NCI-H526 treated with DMSO at 0.1 percent for 48 hours (cell line): ENCODE measurements around the gene PAQR8.
"Not testable (repeated sequence)": the region's sequence is repeated elsewhere in the genome, so short reads cannot be mapped to it uniquely, and the experiment has no call there.

Experiments
- DNase-seq: peaks from one replicate; lab custom pipeline; 2025; lab: John Stamatoyannopoulos, UW

The PAQR8 gene

DNA sequence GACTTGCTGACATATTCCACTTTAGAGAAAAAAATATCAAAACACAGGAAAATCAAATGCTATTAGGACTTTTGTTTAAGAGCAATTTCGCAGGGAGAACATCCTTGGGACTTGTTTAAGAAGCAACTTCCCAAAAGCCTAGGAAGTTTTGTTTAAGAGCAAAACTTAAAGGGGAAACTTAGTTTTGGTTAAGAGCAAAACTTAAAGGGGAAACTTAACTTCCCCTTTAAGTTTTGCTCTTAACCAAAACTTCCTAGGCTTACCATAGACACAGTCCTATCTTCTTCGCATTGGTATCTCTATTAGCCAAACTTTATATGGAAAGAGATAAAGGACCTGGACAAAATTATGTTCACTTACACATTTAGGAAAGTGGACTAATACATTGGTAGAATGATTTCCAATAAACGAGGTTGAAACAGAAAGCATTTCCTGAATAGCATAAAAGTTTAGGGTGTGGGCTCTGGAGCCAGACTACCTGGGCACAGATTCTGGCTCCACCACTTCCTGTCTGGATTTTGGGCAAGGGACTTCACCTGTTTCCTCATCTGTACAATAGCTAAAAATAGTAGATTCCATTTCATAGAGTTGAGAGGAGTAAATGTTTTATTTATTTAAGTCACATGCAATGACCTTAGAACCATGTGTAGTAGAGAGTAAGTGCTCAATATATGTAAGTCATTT is 15.7 kb downstream of the PAQR8 start:
- DNase-seq = no peak

DNA sequence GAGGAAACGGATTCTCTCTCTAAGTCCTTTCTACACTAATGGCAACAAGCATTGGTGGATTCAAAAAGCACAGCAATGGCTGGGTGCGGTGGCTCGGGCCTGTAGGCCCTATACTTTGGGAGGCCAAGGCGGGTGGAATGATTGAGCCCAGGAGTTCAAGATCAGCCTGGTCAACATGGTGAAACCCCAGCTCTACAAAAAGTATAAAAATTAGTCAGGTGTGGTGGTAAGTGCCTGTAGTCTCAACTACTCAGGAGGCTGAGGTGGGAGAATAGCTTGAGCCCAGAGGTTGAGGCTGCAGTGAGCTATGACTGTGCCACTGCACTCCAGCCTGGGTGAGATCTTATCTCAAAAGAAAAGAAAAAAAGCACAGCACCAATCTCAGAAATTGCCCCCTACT is 19.3 kb downstream of the PAQR8 start:
- DNase-seq = no peak

DNA sequence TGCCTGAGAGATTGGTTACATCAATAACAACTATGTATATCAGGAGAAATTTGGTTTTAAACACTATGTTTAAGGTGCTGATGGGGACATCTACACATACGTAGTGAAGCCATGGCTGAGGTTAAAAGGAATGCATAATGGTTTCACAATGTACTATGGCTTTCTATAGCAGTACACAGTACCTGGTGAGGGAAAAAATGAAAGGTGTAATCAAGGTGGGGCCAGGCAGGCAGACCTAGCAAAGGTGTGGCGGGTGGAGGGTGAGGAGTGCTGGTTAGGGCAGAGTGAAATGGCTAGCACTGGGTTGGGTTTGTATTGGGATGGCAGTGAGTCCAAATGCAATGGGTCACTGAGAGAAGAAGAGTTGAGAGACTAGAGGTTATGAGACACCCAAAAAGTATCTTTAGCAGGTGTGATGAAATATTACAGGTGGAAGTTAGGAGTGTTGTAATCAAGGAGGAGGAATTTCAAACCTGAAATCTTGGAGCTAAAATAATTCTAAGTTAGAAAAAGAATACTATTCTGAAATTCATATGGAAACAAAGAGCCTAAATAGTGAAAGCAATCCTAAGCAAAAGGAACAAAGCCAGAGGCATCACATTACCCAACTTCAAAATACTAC is 22.3 kb downstream of the PAQR8 start:
- DNase-seq = no peak

DNA sequence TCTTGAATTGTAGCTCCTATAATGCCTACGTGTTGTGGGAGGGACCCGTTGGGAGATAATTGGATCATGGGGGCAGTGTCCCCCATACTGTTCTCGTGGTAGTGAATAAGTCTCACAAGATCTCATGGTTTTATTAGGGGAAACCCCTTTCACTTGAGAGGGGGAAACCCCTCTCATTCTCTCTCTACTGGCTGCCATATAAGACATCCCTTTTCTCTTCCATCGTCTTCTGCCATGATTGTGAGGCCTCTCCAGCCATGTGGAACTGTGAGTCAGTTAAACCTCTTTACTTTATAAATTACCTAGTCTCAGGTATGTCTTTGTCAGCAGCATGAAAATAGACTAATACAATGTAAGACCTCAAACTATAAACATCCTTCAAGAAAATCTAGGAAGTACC is 23.1 kb downstream of the PAQR8 start:
- DNase-seq = no peak

DNA sequence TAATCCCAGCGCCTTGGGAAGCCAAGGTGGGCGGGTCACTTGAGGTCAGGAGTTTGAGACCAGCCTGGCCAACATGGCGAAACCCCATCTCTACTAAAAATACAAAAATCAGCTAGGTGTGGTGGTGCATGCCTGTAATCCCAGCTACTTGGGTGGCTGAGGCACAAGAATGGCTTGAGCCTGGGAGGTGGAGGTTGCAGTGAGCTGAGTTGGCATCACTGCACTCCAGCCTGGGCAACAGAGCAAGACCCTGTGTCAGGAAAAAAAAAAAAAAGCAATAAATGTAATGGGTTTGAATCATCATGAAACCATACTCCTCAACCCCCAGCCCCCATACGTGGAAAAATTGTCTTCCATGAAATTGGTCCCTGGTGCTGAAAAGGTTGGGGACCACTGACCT is 26.2 kb downstream of the PAQR8 start:
- not testable (repeated sequence) for DNase-seq

DNA sequence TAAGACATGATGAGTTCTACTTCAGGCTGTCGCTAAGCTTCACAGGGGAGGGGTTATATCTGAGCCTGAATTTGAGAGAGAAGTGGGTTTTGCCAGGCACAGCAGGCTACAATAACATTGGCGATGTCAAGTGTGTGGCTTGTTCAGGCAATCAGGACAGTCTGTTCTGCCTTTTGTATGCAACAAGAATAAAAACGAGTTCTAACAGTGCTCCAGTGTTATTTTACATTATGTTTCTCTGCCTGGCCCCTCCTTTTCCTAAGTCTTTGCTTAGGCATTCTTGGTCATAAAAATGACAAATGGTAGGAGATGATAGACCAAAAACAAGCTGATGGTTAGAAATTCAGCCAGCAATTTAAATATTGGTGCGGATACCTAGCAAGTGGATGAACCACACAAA is 26.8 kb downstream of the PAQR8 start:
- DNase-seq = no peak

DNA sequence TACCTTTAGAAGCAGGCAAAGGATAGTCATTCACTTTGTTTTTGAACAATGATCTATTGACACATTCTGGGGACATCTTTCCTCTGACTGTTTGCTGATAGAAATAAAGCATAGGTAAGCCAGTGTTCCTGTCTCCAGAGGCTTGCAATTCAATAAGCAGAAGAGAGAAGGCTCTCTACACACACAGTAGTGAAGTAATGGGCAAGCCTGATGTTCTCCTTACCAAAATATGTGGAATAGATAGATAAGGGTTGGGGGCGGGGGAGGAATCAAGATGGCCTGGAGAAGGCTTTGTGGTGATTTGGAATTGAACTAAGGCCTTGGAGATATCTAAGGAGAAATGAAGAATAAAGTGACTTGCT is 27.3 kb downstream of the PAQR8 start:
- no peak for DNase-seq

DNA sequence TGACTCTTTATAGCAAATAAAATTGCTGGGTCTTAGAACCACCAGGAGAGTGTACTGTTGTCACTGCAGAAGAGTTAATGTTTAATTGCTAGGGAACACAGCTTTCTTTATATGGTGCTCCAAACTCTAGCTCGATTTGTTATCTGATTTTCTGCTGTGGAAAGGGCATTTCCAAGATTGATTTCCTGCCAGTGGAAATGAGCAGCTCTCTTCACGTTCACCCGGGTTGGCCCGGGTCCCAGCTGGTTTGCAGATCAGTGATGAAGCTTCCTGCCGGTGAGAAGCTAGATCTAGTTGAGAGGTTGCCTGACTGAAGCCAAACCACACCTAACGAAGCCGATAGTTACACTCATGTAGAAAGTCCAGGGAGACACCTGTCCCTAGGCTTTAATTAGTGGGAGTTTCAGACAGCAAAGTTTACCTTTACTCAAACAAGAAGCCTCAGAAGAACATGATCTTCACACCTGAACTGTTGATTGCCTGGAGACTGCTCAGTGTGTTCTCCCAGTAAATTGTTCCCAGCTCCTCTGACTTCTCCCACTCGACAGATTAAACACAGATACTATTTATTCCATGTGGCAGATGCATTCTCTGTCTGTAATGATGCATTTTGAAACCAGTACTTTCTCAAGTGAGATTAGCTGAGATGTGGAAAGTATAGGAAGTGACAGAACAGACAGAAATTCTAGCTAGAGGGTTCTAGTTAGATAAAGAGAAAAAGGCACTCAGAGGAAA is 27.8 kb downstream of the PAQR8 start:
- no peak for DNase-seq

DNA sequence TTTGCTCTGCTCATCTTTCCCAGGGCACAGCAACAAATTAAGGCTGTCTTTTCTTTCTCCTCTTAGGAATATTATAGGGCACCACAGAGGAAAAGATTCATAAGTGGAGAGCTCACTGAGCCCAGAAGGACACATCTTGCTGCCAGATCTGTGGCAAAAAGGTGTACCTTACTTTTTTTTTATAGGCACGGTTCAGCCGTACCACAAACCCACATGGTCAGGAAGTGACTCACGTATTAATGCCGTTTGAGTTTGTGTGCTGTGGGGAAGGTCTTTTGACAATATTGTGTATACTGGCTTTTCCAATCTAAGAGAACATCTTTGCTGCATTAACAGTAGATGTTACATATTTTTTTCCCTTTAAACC is 28.4 kb downstream of the PAQR8 start:
- no peak for DNase-seq

DNA sequence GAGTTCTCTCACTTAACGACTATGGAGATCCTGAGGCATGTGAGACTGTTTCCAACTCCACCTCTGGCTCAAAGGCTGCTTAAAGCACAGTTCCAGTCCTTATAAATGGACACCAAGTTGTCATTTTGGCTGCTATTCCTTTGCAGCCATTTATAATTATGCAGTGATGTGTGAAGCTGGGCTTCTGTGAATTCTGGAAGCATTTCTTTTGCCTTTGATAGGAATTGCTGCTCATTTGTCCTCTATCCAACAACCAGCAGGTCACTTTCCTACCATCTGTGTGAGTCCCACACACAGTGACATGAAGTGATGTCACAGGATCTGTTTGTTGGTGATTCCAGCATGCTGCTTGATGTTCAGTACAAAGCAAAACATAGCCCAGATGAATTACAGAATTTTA is 29.6 kb downstream of the PAQR8 start:
- no peak for DNase-seq

DNA sequence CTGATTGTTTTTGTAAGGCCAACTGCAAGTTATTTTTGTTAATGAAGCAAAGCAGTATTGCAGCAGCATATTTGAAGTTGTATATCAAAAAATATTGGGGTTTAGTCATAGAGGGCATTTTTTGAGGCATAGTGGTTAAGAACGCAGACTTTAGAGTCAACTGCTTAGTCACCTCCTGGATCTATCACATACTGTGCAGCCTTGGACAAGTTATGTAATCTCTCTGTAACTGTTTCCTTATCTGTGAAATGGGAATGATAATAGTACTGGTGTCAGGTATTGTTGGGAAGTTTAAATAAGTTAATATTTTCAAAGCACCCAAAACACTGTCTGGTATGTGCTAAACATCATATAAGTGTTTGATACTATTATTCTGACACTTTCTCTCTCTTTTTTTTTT is 31.0 kb downstream of the PAQR8 start:
- no peak for DNase-seq

DNA sequence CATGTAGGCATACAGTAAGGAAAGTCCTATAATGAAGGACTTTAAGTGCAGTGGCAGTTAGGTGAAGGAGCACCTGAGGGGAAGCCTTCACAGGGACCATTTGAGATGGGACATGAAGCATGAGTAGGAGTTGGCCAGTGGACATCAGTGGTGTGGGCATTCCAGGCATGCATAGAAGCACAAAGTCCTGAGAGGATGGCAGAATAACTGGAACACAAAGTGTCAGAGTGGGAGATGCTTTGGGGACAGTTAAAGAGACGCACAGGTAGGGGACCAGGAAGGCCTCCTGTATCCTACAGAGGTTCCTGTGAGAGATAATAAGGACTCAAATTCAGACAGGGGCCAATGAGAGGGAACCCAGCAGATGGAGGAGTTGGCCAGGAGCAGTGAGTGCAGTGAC is 31.8 kb downstream of the PAQR8 start:
- DNase-seq = no peak

DNA sequence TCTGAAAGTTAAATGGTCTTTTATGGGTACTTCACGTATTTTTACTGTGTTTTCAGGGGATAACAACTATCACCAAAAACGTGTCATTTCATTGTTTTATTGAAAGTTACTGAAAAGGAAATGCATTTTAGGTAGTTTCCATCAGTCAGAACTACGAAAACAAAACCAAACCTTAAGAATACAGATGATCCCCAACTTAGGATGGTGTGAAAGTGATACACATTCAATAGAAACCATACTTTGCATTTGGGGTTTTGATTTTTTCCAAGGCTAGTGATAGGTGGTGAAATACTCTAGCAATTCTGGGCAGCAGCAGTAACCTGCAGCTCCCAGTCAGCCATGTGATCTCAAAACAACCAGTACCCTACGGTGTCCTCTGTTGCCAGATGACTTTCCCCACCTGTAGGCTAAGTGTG is 32.3 kb downstream of the PAQR8 start:
- DNase-seq = no peak

DNA sequence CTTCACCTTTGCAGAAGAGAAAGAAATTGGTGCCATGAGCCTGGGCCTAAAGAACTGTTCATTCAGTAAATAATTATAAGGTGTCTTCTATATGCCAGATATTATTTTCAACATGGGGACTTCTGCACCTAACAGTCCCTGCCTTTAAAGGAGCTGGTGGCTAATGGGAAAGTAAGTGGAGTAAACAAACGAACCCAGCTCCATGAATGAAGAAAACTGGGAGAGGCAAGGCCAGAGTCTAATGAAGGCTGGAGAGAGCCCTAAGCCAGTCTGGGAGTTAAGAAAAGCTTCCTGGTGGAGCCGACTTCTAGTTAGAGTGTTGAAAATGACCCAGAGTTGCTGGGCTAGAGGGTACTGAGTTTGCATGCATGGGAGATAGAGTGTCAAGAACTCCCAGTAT is 34.0 kb downstream of the PAQR8 start:
- DNase-seq = no peak

DNA sequence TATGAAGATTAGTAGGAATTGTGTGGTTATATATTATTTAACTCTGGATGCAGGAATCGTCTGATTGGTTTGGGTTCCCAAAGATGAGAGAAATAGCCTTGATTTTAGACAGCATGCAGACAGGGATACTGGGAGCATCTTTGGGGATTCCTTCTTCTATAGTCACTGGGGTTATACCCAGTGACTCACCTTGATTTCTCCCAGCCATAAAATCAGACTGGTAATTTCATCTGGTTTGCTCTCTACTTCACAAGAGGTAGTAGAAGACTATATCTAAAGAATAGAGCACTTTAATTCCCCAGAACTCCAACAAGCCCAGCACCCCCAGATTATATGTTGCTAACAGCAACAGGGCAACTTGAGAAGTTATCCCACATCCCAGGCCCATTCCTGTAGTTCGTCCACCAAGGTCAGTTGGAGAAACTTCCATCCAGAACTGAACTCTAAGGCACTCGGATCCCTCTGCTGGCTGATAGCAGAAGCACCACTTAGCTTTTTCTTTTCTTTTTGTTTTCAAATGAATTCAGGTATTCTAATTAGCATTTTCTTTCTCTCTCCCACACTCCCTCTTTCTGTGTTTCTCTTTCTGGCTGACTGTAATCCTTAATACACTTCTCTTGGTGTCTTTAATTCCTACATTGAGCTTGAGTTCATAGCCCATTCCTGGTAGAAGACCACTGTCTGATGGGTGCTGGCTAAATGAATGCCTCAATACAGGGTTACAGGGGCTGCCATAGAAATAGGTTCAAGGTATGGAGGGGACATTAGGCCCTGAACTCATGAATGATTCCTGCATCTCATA is 37.8 kb downstream of the PAQR8 start:
- DNase-seq = peak; percentile 14

DNA sequence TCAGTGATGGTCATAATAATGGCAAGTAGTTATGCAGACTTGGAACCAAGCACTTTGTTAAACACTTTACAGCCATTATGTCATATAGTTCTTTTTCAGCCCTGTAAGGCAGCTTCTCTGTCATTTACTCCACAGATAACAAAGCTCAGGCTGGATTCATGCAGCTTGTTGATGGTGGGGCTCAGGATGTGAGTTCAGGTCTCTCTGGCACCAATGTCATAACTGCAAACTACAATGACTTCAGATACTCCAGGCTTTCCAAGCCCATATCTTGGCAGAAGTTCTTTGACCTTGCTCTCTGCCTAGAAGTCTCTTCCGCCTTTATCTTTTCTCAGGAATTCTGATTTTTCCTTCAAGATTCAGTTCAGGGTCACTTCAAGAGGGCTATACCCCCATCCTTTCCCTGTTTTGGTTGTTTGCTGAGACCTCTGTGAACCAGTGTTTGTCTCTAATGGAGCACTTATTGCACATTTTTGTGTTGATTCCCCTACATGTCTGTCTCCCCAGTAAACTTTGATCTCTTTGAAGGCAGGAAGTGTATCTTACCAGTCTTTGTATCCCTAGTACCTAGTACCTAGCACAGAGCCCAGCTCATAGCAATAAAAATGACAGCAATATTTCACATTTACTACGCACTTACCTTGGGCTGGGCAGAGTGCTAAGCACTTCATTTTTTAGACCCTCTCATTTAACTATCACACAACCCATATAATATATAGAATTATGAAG is 38.5 kb downstream of the PAQR8 start:
- no peak for DNase-seq

DNA sequence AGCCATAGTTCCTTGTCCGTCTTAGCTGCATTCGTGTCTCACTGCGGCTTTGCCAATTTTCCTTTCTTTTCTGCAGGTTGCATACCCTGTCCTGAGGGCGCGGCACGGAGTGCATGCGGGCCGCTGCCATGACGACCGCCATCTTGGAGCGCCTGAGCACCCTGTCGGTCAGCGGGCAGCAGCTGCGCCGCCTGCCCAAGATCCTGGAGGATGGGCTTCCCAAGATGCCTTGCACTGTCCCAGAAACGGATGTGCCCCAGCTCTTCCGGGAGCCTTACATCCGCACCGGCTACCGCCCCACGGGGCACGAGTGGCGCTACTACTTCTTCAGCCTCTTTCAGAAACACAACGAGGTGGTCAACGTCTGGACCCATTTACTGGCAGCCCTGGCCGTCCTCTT is 41.1 kb downstream of the PAQR8 start:
- no peak for DNase-seq

DNA sequence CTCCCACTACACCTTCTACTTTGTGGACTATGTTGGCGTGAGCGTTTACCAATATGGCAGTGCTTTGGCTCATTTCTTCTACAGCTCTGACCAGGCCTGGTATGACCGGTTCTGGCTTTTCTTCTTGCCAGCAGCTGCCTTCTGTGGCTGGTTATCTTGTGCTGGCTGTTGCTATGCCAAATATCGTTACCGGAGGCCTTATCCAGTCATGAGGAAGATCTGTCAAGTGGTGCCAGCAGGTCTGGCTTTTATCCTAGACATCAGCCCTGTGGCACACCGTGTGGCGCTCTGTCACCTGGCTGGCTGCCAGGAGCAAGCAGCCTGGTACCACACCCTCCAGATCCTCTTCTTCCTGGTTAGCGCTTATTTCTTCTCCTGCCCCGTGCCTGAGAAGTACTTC is 41.7 kb downstream of the PAQR8 start:
- no peak for DNase-seq

DNA sequence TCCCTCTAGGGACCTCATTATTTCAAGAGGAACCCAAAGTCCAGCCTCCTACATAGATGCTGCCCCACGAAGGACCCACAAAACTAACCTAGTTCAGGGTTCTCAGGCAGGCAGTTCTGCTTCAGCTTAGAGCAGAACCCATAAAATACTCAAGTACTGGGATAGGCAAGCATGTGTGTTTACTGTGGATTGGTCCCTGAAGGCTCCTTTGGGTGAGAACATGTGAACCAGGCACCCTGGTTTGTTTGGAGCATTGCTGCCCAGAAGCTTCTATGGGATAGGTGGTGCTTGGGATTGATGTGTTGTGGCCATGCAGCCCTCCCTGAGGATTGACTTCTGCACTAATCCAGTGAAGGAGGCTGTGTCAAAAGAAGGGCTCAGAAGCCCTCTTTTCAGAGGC is 43.3 kb downstream of the PAQR8 start:
- DNase-seq = no peak

DNA sequence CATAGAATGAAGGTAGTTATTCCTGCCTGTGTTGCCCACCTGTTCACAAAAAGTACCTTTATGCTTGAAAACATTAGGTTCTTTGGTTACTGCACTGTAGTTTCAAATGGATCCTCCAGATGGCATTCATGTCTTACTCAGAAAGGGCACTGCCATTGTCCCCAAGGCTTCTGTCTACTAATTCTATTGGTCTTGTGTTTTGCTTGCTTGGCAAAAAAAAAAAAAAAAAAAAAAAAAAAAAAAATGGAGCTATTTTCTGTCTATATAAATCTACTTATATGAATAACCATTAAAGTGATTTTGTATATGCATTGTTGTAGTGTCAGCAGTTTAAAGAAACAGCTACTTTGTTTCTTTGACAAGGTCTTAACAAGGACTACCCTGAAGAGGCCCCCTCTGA is 45.5 kb downstream of the PAQR8 start:
- DNase-seq = peak; percentile 41

DNA sequence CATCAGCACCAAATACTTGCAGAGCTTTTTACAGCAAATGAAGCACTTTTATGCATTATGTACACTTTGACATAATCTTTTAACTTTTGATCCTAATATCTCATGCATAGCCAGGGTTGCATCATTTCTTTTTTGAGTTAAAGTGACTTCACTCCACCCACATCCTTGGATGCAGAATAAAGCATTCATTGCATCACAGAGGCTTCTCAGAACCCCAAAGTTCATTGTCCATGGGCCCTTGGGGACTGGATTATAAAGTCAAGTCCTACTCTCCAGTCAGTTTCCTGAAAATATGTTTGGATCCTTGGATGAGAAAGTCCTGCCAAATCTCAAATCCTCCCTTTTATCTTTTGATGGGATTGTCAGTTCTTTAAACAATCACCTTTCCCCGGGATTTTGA is 47.5 kb downstream of the PAQR8 start:
- DNase-seq = no peak

DNA sequence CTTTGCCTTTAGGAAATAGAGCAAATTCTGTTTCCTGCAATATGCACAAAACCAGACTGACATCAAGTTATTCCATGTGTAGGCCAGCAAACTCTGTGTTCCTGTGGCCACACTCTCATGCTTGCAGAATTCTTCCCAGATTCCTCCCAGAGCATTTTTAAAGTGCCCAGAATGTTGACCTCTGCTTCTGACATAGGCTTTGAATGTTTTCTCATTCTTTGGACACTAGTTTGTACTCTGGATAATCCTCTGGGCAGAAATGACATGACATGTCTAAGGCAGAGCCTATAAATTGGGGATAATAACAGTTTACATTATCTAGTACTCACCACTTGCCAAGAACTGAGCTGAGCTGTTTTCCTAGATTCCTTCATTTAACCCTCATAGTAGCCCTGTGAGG is 49.0 kb downstream of the PAQR8 start:
- DNase-seq = no peak
